ENCODE measurements around the gene TMEM178A.

Gene TMEM178A

GRCh38 chr2:39731546-39731945, 65.8 kb downstream of the TMEM178A start:
- Histone ChIP-seq H3F3A (ENCODE audit: control insufficient read depth, insufficient read depth) (no peaks in the 10 kb centered on the region), H3K9me3 (ENCODE audit: control insufficient read depth, insufficient read depth, low read length) (no peaks in the 10 kb centered on the region), H3K4me2 (ENCODE audit: low read length) (no peak overlapping the region), H4K20me1 (ENCODE audit: control insufficient read depth, insufficient read depth, low read depth, low read length) (no peaks in the 10 kb centered on the region; the same call in none of the 2 replicates), H3K36me3 (ENCODE audit: control insufficient read depth, low read length) (peaks cover 18% of the 10 kb centered on the region), H3K9me2 (replicated peaks; ENCODE audit: control insufficient read depth, low read length) (no peaks in the 10 kb centered on the region), H3K4me1 (ENCODE audit: control insufficient read depth, low read length) (peaks cover 10% of the 10 kb centered on the region), H3K27me3 (ENCODE audit: control insufficient read depth, low read length) (0 out of 2 replicates have a peak, but pooled peaks cover 3% of the 10 kb centered on the region), H3K79me2 (ENCODE audit: control insufficient read depth, low read length) (no peaks in the 10 kb centered on the region), H3K4me3 (ENCODE audit: low read length) (no peak overlapping the region), H3K27ac (ENCODE audit: low read depth, low read length) (no peak overlapping the region)
- TF ChIP-seq EZH2phosphoT487 (IDR thresholded peaks at IDR 0.05; ENCODE audit: borderline replicate concordance, low read length), result no peak
- no peak for TF ChIP-seq CTCF (IDR thresholded peaks at IDR 0.05; ENCODE audit: low read depth, low read length, poor library complexity, severe bottlenecking)

- Histone ChIP-seq H3K27ac (ENCODE audit: low read depth, low read length) (no peak overlapping the region), H3K79me2 (ENCODE audit: control insufficient read depth, low read length) (no peaks in the 10 kb centered on the region), H3K27me3 (ENCODE audit: control insufficient read depth, low read length) (no peaks in the 10 kb centered on the region), H3K4me1 (ENCODE audit: control insufficient read depth, low read length) (peaks cover 10% of the 10 kb centered on the region), H3F3A (ENCODE audit: control insufficient read depth, insufficient read depth) (no peaks in the 10 kb centered on the region), H3K9me3 (ENCODE audit: control insufficient read depth, insufficient read depth, low read length) (no peaks in the 10 kb centered on the region), H3K4me2 (ENCODE audit: low read length) (no peak overlapping the region), H4K20me1 (ENCODE audit: control insufficient read depth, insufficient read depth, low read depth, low read length) (no peaks in the 10 kb centered on the region; the same call in none of the 2 replicates), H3K36me3 (ENCODE audit: control insufficient read depth, low read length) (peaks cover 25% of the 10 kb centered on the region), H3K9me2 (replicated peaks; ENCODE audit: control insufficient read depth, low read length) (no peaks in the 10 kb centered on the region), H3K4me3 (ENCODE audit: low read length) (no peak overlapping the region)
- TF ChIP-seq EZH2phosphoT487 (IDR thresholded peaks at IDR 0.05; ENCODE audit: borderline replicate concordance, low read length) (no peak), CTCF (IDR thresholded peaks at IDR 0.05; ENCODE audit: low read depth, low read length, poor library complexity, severe bottlenecking) (no peak)
These were observed 66.8 kb downstream of the TMEM178A start for GRCh38 chr2:39732482-39732881.

GRCh38 chr2:39733070-39733674, 67.5 kb downstream of the TMEM178A start:
- Histone ChIP-seq H3K4me2 (ENCODE audit: low read length) (no peak overlapping the region), H3K27ac (ENCODE audit: low read depth, low read length) (no peak overlapping the region), H3K36me3 (ENCODE audit: control insufficient read depth, low read length) (peaks cover 31% of the 10 kb centered on the region), H3K4me1 (ENCODE audit: control insufficient read depth, low read length) (peaks cover 8% of the 10 kb centered on the region), H3K4me3 (ENCODE audit: low read length) (no peak overlapping the region), H3K27me3 (ENCODE audit: control insufficient read depth, low read length) (no peaks in the 10 kb centered on the region), H3K79me2 (ENCODE audit: control insufficient read depth, low read length) (no peaks in the 10 kb centered on the region), H4K20me1 (ENCODE audit: control insufficient read depth, insufficient read depth, low read depth, low read length) (no peaks in the 10 kb centered on the region; the same call in none of the 2 replicates), H3F3A (ENCODE audit: control insufficient read depth, insufficient read depth) (no peaks in the 10 kb centered on the region), H3K9me2 (replicated peaks; ENCODE audit: control insufficient read depth, low read length) (no peaks in the 10 kb centered on the region), H3K9me3 (ENCODE audit: control insufficient read depth, insufficient read depth, low read length) (no peaks in the 10 kb centered on the region)
- no peak for TF ChIP-seq EZH2phosphoT487 (IDR thresholded peaks at IDR 0.05; ENCODE audit: borderline replicate concordance, low read length)
- no peak for TF ChIP-seq CTCF (IDR thresholded peaks at IDR 0.05; ENCODE audit: low read depth, low read length, poor library complexity, severe bottlenecking)
